Stimulated activated CD4-positive, alpha-beta T cell treated with anti-CD3 and anti-CD28 coated beads, Interleukin-2, amount 100 ng/mL, for 48 hours (primary cell): ENCODE results near the gene SEPHS2.
A peak's percentile ranks its signal among the peaks of the same experiment; 100 is the strongest.
"Not testable (repeated sequence)": the region's sequence is repeated elsewhere in the genome, so short reads cannot be mapped to it uniquely, and the experiment has no call there.

Source experiments
- DNase-seq, 2 donors: peaks; one replicate each; pipeline ENCODE4 v3.0.0-alpha.2; 2020

SEPHS2 gene

GRCh38 chr16:30445408-30446202, at the start of gene SEPHS2:
Gene SEPHS2 (minus strand): TSS chr16:30445874. CDS start chr16:30445727, 147 bp downstream.
- peak; percentile 95 to 98 for DNase-seq

GRCh38 chr16:30494709-30495108, 49.0 kb upstream of the SEPHS2 start:
- no peak for DNase-seq

GRCh38 chr16:30493941-30494488, 48.3 kb upstream of the SEPHS2 start:
- DNase-seq: no peak

GRCh38 chr16:30491744-30492308, 46.2 kb upstream of the SEPHS2 start:
- DNase-seq: no peak

- no peak for DNase-seq
Observed at GRCh38 chr16:30491229-30491628, 45.6 kb upstream of the SEPHS2 start.

GRCh38 chr16:30490210-30490609, 44.5 kb upstream of the SEPHS2 start:
- DNase-seq: no peak

GRCh38 chr16:30488764-30489605, 43.3 kb upstream of the SEPHS2 start:
- no peak for DNase-seq

GRCh38 chr16:30485818-30486436, 40.3 kb upstream of the SEPHS2 start:
- no peak for DNase-seq

- DNase-seq: no peak
Observed at GRCh38 chr16:30484887-30485286, 39.2 kb upstream of the SEPHS2 start.

GRCh38 chr16:30482366-30482765, 36.7 kb upstream of the SEPHS2 start:
- DNase-seq: no peak

GRCh38 chr16:30481381-30481780, 35.7 kb upstream of the SEPHS2 start:
- DNase-seq: no peak

- DNase-seq: no peak
Observed at GRCh38 chr16:30478766-30479478, 33.2 kb upstream of the SEPHS2 start.

- not testable (repeated sequence) for DNase-seq
Observed at GRCh38 chr16:30477773-30478172, 32.1 kb upstream of the SEPHS2 start.

GRCh38 chr16:30476991-30477390, 31.3 kb upstream of the SEPHS2 start:
- no peak for DNase-seq

- no peak for DNase-seq
Observed at GRCh38 chr16:30474684-30475083, 29.0 kb upstream of the SEPHS2 start.

GRCh38 chr16:30474074-30474452, 28.4 kb upstream of the SEPHS2 start:
- DNase-seq: no peak

GRCh38 chr16:30473231-30474073, 27.8 kb upstream of the SEPHS2 start:
- peak; percentile 54 to 57 for DNase-seq

GRCh38 chr16:30472328-30472942, 26.8 kb upstream of the SEPHS2 start, which contains the start of gene ITGAL:
Gene ITGAL (plus strand): TSS chr16:30472742. CDS start chr16:30472838, 96 bp downstream.
- DNase-seq: peak; percentile 65 to 72

- no peak for DNase-seq
Observed at GRCh38 chr16:30470632-30470995, 24.9 kb upstream of the SEPHS2 start.

GRCh38 chr16:30470170-30470512, 24.5 kb upstream of the SEPHS2 start:
- DNase-seq: no peak

GRCh38 chr16:30464078-30464477, 18.4 kb upstream of the SEPHS2 start:
- no peak for DNase-seq
